Activated CD4-positive, alpha-beta memory T cell treated with anti-CD3 and anti-CD28 coated beads, Interleukin-2, amount 10 ng/mL, durations not matched to agents 7 days and 5 days (primary cell): ENCODE results near the gene ANKFY1. TPM values are rescaled to one million over a fixed set of nuclear protein-coding genes. Genes with fewer than 3 reads are reported as not detected.

Experiments
- CTCF ChIA-PET: fragments of 350-600 bp; sonication (Branson Sonifier 250); formaldehyde crosslinking; loops from one replicate; lab custom pipeline; 2021; ENCODE audit warnings: antibody characterized with exemption, inconsistent platforms; lab: Charles Lee
- POLR2A ChIA-PET: fragments of 350-600 bp; sonication (Branson Sonifier 250); formaldehyde crosslinking; loops from one replicate; lab custom pipeline; 2021; ENCODE audit warnings: antibody characterized with exemption; lab: Charles Lee
- DNase-seq: peaks from one replicate; pipeline ENCODE4 v3.0.0-alpha.2; 2020
- H3K27ac Mint-ChIP-seq: one replicate; pipeline ENCODE4 v1.8.0; 2021; ENCODE audit warnings: mild to moderate bottlenecking, mixed read lengths
- H3K27me3 Mint-ChIP-seq: one replicate; pipeline ENCODE4 v1.8.0; 2021; ENCODE audit warnings: mixed read lengths
- H3K36me3 Mint-ChIP-seq: one replicate; pipeline ENCODE4 v1.8.0; 2021; ENCODE audit warnings: low read depth, mixed read lengths
- H3K4me1 Mint-ChIP-seq: one replicate; pipeline ENCODE4 v1.8.0; 2021; ENCODE audit warnings: mixed read lengths
- H3K4me3 Mint-ChIP-seq: one replicate; pipeline ENCODE4 v1.8.0; 2021; ENCODE audit warnings: mild to moderate bottlenecking, mixed read lengths
- H3K9me3 Mint-ChIP-seq: one replicate; pipeline ENCODE4 v1.8.0; 2021; ENCODE audit warnings: mixed read lengths
- total RNA-seq, 2 experiments: library from RNA; stranded (reverse); gene quantifications; one replicate each; pipeline ENCODE4 v1.2.3, GENCODE V29; 2021

Gene ANKFY1
- total RNA-seq, 2 experiments from 2014 or later = 70.7 to 71.6 TPM

- peak overlapping the region; percentile 6 for H3K27ac Mint-ChIP-seq
- H3K4me1 Mint-ChIP-seq = peaks cover 44% of the 10 kb centered on the region
- CTCF ChIA-PET = interaction anchor here (0.6 to 3.3 kb wide), 12 partner anchors 9 to 223 kb away, joined by 3 to 12 read pairs (median 4); no protein-coding TSS in a partner anchor
- DNase-seq = no peak
- POLR2A ChIA-PET = interaction anchor here (0.7 kb wide), 1 partner anchor 212 kb away, joined by 3 read pairs; no protein-coding TSS in a partner anchor
- no peaks in the 10 kb centered on the region for H3K9me3 Mint-ChIP-seq
- H3K36me3 Mint-ChIP-seq = peaks cover 30% of the 10 kb centered on the region
- no peak overlapping the region for H3K4me3 Mint-ChIP-seq
- no peaks in the 10 kb centered on the region for H3K27me3 Mint-ChIP-seq
Observed at GRCh38 chr17:4249452-4250029, 14.2 kb downstream of the ANKFY1 start.

- DNase-seq = no peak
- Mint-ChIP-seq H3K4me1 (peaks cover 44% of the 10 kb centered on the region), H3K9me3 (no peaks in the 10 kb centered on the region), H3K4me3 (no peak overlapping the region), H3K27ac (no peak overlapping the region), H3K27me3 (no peaks in the 10 kb centered on the region), H3K36me3 (peaks cover 32% of the 10 kb centered on the region)
- ChIA-PET CTCF (interaction anchor here (0.6 to 2.5 kb wide), 9 partner anchors 8 to 224 kb away, joined by 3 to 12 read pairs (median 4); no protein-coding TSS in a partner anchor), POLR2A (interaction anchor here (0.7 to 1.2 kb wide), 2 partner anchors 15 to 211 kb away, joined by 3 read pairs; partner anchors contain the start of gene ANKFY1)
Observed at GRCh38 chr17:4248504-4249277, 15.1 kb downstream of the ANKFY1 start.

GRCh38 chr17:4247971-4248388, 15.8 kb downstream of the ANKFY1 start:
- no peak overlapping the region for H3K4me3 Mint-ChIP-seq
- H3K36me3 Mint-ChIP-seq = peaks cover 29% of the 10 kb centered on the region
- no peaks in the 10 kb centered on the region for H3K9me3 Mint-ChIP-seq
- H3K27me3 Mint-ChIP-seq = no peaks in the 10 kb centered on the region
- H3K4me1 Mint-ChIP-seq = peaks cover 41% of the 10 kb centered on the region
- DNase-seq = no peak
- POLR2A ChIA-PET = interaction anchor here (1.2 kb wide), 1 partner anchor 16 kb away, joined by 3 read pairs; the partner anchor contains the start of gene ANKFY1
- H3K27ac Mint-ChIP-seq = no peak overlapping the region
- CTCF ChIA-PET = interaction anchor here (0.5 to 1.4 kb wide), 6 partner anchors 10 to 176 kb away, joined by 3 to 4 read pairs (median 3); no protein-coding TSS in a partner anchor

GRCh38 chr17:4247361-4247970, 16.3 kb downstream of the ANKFY1 start:
- ChIA-PET POLR2A (interaction anchor here (1.2 kb wide), 1 partner anchor 16 kb away, joined by 3 read pairs; the partner anchor contains the start of gene ANKFY1), CTCF (interaction anchor here (0.5 to 1.4 kb wide), 6 partner anchors 10 to 176 kb away, joined by 3 to 4 read pairs (median 3); no protein-coding TSS in a partner anchor)
- no peak for DNase-seq
- H3K4me1 Mint-ChIP-seq = peaks cover 39% of the 10 kb centered on the region
- peaks cover 33% of the 10 kb centered on the region for H3K36me3 Mint-ChIP-seq
- no peak overlapping the region for H3K4me3 Mint-ChIP-seq
- no peaks in the 10 kb centered on the region for H3K27me3 Mint-ChIP-seq
- H3K9me3 Mint-ChIP-seq = no peaks in the 10 kb centered on the region
- H3K27ac Mint-ChIP-seq = no peak overlapping the region

GRCh38 chr17:4246674-4247073, 17.1 kb downstream of the ANKFY1 start:
- Mint-ChIP-seq H3K4me1 (peaks cover 37% of the 10 kb centered on the region), H3K9me3 (no peaks in the 10 kb centered on the region), H3K27me3 (no peaks in the 10 kb centered on the region), H3K36me3 (peaks cover 36% of the 10 kb centered on the region), H3K4me3 (no peak overlapping the region), H3K27ac (no peak overlapping the region)
- ChIA-PET CTCF (interaction anchor here (0.6 to 1.3 kb wide), 2 partner anchors 46 to 169 kb away, joined by 3 read pairs; no protein-coding TSS in a partner anchor), POLR2A (no interaction called here)
- no peak for DNase-seq

- Mint-ChIP-seq H3K27me3 (no peaks in the 10 kb centered on the region), H3K4me1 (no peaks in the 10 kb centered on the region), H3K27ac (no peak overlapping the region), H3K9me3 (no peaks in the 10 kb centered on the region), H3K4me3 (no peak overlapping the region), H3K36me3 (peaks cover 38% of the 10 kb centered on the region)
- ChIA-PET POLR2A (no interaction called here), CTCF (interaction anchor here (1.4 to 2.7 kb wide), 2 partner anchors 8 to 27 kb away, joined by 3 to 12 read pairs; no protein-coding TSS in a partner anchor)
- no peak for DNase-seq
Observed at GRCh38 chr17:4241535-4241934, 22.2 kb downstream of the ANKFY1 start.

GRCh38 chr17:4236456-4236855, 27.3 kb downstream of the ANKFY1 start:
- POLR2A ChIA-PET = no interaction called here
- no peak for DNase-seq
- CTCF ChIA-PET = no interaction called here
- Mint-ChIP-seq H3K4me1 (peaks cover 13% of the 10 kb centered on the region), H3K4me3 (no peak overlapping the region), H3K27me3 (no peaks in the 10 kb centered on the region), H3K27ac (no peak overlapping the region), H3K9me3 (no peaks in the 10 kb centered on the region), H3K36me3 (peaks cover 48% of the 10 kb centered on the region)

- no peak overlapping the region for H3K27ac Mint-ChIP-seq
- ChIA-PET POLR2A (no interaction called here), CTCF (no interaction called here)
- no peaks in the 10 kb centered on the region for H3K9me3 Mint-ChIP-seq
- H3K27me3 Mint-ChIP-seq = no peaks in the 10 kb centered on the region
- H3K4me1 Mint-ChIP-seq = peaks cover 13% of the 10 kb centered on the region
- H3K36me3 Mint-ChIP-seq = peaks cover 47% of the 10 kb centered on the region
- no peak overlapping the region for H3K4me3 Mint-ChIP-seq
- DNase-seq = no peak
Observed at GRCh38 chr17:4235372-4236279, 28.2 kb downstream of the ANKFY1 start.

GRCh38 chr17:4234401-4234800, 29.4 kb downstream of the ANKFY1 start:
- H3K9me3 Mint-ChIP-seq = no peaks in the 10 kb centered on the region
- peaks cover 13% of the 10 kb centered on the region for H3K4me1 Mint-ChIP-seq
- no peak overlapping the region for H3K4me3 Mint-ChIP-seq
- no peak overlapping the region for H3K27ac Mint-ChIP-seq
- no peak for DNase-seq
- ChIA-PET CTCF (interaction anchor here (0.9 to 1.1 kb wide), 2 partner anchors 35 to 178 kb away, joined by 4 read pairs; no protein-coding TSS in a partner anchor), POLR2A (no interaction called here)
- H3K36me3 Mint-ChIP-seq = peaks cover 43% of the 10 kb centered on the region
- H3K27me3 Mint-ChIP-seq = no peaks in the 10 kb centered on the region

GRCh38 chr17:4233668-4234258, 30.0 kb downstream of the ANKFY1 start:
- H3K9me3 Mint-ChIP-seq = no peaks in the 10 kb centered on the region
- H3K27ac Mint-ChIP-seq = no peak overlapping the region
- H3K4me3 Mint-ChIP-seq = no peak overlapping the region
- POLR2A ChIA-PET = no interaction called here
- no peaks in the 10 kb centered on the region for H3K27me3 Mint-ChIP-seq
- CTCF ChIA-PET = interaction anchor here (1.1 to 1.3 kb wide), 4 partner anchors 15 to 179 kb away, joined by 3 to 5 read pairs (median 4); no protein-coding TSS in a partner anchor
- peaks cover 13% of the 10 kb centered on the region for H3K4me1 Mint-ChIP-seq
- H3K36me3 Mint-ChIP-seq = peaks cover 39% of the 10 kb centered on the region
- no peak for DNase-seq

GRCh38 chr17:4232168-4232813, 31.5 kb downstream of the ANKFY1 start:
- Mint-ChIP-seq H3K27ac (no peak overlapping the region), H3K4me3 (no peak overlapping the region), H3K4me1 (peaks cover 13% of the 10 kb centered on the region), H3K36me3 (peaks cover 34% of the 10 kb centered on the region), H3K27me3 (no peaks in the 10 kb centered on the region), H3K9me3 (no peaks in the 10 kb centered on the region)
- ChIA-PET POLR2A (no interaction called here), CTCF (interaction anchor here (0.6 to 1.3 kb wide), 5 partner anchors 14 to 422 kb away, joined by 3 to 5 read pairs (median 3); no protein-coding TSS in a partner anchor)
- no peak for DNase-seq
